LNCaP clone FGC (cell line): ENCODE results near the gene ARHGAP15.

Experiments used
- DNase-seq: peaks from one replicate; pipeline ENCODE4 v3.0.0-alpha.2; 2011; ENCODE audit warnings: low read depth
- H3K4me3 ChIP-seq: 2 replicates; pipeline ENCODE4 v1.5.1; 2011; ENCODE audit warnings: mild to moderate bottlenecking, low read depth, low read length, control low read depth
- TF ChIP-seq, protein P1 (sequence below): IDR thresholded peaks from 2 replicates; pipeline ENCODE4 v1.5.1; 2012; ENCODE audit warnings: mild to moderate bottlenecking; ENCODE audit not compliant: control insufficient read depth, insufficient read depth; ENCODE audit errors: extremely low read depth

Gene ARHGAP15

DNA sequence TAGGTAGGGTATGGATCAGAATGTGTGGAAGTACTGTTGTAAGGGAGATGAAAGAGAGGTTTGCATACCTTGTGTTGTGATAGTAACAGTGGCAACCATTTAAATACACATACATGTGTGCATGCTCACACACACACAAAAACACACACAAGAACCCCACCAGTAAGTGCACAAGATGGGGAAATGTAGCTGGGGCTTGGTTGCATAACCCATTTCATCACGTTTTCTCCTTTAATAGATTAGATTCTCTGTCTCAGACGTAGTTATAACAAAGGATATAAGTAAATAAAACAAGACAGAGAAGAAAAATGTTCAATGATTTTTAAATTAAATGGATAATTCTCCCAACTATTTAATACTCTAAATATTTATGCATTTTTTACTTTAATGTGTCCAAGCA is 13.4 kb downstream of the ARHGAP15 start:
- H3K4me3 ChIP-seq: no peak overlapping the region
- TF ChIP-seq, protein P1, sequence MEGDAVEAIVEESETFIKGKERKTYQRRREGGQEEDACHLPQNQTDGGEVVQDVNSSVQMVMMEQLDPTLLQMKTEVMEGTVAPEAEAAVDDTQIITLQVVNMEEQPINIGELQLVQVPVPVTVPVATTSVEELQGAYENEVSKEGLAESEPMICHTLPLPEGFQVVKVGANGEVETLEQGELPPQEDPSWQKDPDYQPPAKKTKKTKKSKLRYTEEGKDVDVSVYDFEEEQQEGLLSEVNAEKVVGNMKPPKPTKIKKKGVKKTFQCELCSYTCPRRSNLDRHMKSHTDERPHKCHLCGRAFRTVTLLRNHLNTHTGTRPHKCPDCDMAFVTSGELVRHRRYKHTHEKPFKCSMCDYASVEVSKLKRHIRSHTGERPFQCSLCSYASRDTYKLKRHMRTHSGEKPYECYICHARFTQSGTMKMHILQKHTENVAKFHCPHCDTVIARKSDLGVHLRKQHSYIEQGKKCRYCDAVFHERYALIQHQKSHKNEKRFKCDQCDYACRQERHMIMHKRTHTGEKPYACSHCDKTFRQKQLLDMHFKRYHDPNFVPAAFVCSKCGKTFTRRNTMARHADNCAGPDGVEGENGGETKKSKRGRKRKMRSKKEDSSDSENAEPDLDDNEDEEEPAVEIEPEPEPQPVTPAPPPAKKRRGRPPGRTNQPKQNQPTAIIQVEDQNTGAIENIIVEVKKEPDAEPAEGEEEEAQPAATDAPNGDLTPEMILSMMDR: no peak
- DNase-seq: no peak

DNA sequence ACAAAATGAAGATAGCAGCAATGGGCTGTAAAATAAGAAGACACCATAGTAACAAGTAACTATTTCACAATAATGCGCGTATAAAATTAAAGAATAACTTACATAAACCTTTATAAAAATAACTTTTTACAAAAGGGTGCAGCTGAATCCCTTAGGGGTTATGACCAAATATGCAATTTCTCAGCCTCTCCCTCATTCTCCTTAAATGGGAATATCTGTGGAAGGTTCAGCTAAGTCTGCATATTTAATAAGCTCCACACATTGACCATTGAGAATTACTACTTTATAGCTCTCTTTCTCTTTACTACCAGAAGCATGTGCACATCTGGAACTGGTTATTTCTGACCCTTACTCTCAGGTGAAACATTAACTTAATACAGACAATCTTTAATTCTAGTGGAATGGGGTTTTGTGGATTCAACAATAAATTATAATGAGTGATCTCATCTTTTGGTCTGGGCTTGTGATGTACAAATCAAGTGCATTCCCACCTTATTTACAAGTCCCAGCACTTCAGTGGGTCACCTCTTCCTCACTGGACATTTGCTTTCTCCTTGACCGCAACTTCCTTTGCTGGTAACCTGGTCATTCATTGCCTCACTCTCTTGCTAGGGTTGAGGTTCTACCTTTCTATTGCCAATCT is 15.7 kb downstream of the ARHGAP15 start:
- DNase-seq: no peak
- TF ChIP-seq, protein P1: no peak
- H3K4me3 ChIP-seq: no peak overlapping the region

DNA sequence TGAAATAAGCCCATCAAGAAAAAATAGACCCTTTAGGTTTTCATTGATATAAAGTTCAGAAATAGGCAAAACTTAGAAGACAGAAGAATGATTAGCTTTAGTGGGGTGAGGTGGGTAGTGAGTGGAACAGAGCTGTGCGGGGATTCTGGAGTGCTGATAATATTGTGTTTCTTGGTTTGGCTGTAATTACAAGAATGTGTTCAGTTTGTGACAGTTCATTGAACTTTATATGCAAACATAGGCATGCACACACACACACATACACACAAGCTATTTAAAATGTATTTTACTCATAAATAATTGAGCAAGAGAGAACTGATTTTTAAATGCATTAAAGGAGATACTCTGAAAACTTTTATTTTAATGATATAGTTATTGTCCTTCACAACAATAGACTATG is 17.1 kb downstream of the ARHGAP15 start:
- H3K4me3 ChIP-seq: no peak overlapping the region
- TF ChIP-seq, protein P1: no peak
- no peak for DNase-seq

DNA sequence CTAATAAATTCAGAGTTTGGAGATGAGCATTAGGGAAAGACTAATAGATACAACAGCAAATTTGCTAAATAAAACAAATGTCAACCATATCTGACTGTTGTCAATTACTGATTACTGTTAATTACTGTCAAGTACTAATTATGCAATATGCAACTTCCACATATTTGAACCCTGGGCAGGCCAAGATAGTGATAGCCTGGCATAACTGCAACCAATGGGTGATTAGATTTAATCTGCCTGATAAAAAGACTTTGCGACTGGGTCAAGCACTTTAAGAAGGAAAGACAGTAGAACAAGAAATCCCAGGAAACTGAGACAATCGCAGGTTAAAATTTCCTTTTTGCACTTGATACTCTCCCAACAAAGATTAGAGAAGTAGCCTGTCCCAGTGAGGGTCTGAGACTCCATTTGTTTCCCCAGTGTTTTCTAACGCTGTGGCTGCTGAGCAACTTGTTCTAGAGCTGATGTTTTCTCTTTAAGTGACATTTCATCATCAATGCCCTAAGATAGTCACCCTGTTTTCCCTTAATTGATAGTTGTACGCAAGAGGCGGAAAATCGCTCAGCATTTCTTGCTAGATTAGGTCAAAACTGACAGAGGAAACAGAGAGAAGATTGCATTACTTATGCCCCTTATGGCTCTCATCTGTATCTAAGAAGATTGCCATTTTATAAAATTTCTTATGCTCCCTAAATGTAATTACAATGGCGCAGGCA is 17.8 kb downstream of the ARHGAP15 start:
- H3K4me3 ChIP-seq: no peak overlapping the region
- no peak for DNase-seq
- TF ChIP-seq, protein P1: no peak

DNA sequence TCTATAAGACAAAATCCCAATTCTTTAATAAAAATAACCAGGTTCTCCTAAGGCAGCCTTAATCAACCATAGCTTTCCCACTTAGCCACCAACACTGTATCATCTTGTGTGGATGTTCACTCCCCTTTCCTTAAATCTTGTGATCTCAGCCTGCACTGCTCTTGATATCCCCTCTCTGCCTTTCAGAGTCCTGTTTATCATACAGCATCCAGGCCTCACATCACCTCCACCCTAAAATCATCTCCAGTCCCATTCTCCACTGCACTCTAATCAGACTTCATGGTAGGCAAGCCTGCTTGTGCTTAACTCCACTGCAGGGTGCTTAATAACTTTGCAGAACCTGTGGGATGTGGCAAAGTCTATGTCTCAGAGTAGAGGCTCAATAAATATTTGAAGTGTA is 18.8 kb downstream of the ARHGAP15 start:
- DNase-seq: no peak
- no peak overlapping the region for H3K4me3 ChIP-seq
- TF ChIP-seq, protein P1: no peak

DNA sequence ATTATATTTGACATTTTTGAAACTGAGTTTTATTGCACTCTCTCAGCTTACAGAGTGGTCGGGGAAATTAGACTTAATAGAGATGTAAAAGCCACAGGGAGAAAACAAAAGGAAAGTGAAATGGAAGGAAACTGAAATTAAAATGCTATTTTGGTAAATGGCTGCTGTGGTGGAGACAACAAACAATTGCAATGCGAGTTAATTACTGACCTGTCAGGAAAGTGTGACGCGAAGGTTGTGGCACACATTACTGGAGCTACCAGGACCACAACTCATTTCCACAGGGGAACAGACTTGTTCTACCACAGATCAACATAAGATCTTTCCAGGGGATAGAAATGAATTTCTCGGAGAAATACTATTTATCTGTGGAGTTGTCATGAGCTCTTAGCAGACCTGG is 19.5 kb downstream of the ARHGAP15 start:
- no peak overlapping the region for H3K4me3 ChIP-seq
- TF ChIP-seq, protein P1: no peak
- DNase-seq: no peak
